Measurements from ENCODE around the gene GRAMD4.

DNA sequence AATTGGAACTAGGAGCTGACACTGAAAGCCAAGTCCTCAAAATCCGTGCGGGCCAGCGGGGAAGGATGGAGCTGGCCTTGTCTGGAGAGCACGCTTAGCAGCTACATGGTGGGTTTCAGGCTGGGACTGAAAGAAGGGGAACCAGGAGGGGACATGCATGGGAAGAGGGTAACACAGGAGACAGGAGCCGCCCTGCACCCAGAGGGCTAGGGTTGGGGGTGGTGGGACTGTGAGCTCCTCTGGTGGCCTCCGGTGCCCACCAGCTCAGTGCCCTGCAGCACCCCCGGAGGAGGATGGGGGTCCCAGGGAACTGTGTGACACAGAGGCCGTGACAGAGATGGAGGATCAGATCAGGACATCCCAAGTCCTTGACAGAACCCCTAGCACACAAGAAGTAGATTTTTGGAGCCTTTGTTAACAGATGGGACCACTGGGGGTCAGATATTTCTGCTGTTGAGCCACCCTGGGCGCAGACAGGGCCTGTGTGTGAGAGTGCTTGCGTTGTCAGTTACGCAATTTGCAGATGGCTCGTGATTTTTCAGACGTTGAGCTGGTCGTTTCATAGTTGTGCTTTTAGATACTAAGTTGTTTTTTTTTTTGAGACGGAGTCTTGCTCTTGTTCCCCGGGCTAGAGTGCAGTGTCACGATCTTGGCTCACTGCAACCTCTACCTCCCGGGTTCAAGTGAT, 21.3 kb upstream of the GRAMD4 start:
- no peak for TF ChIP-seq MXI1 (IDR thresholded peaks at IDR 0.05; ENCODE audit: low read depth, low read length)
- TF ChIP-seq POLR2A (IDR thresholded peaks at IDR 0.05; ENCODE audit: low read depth, low read length), result no peak
- TF ChIP-seq, protein P1, sequence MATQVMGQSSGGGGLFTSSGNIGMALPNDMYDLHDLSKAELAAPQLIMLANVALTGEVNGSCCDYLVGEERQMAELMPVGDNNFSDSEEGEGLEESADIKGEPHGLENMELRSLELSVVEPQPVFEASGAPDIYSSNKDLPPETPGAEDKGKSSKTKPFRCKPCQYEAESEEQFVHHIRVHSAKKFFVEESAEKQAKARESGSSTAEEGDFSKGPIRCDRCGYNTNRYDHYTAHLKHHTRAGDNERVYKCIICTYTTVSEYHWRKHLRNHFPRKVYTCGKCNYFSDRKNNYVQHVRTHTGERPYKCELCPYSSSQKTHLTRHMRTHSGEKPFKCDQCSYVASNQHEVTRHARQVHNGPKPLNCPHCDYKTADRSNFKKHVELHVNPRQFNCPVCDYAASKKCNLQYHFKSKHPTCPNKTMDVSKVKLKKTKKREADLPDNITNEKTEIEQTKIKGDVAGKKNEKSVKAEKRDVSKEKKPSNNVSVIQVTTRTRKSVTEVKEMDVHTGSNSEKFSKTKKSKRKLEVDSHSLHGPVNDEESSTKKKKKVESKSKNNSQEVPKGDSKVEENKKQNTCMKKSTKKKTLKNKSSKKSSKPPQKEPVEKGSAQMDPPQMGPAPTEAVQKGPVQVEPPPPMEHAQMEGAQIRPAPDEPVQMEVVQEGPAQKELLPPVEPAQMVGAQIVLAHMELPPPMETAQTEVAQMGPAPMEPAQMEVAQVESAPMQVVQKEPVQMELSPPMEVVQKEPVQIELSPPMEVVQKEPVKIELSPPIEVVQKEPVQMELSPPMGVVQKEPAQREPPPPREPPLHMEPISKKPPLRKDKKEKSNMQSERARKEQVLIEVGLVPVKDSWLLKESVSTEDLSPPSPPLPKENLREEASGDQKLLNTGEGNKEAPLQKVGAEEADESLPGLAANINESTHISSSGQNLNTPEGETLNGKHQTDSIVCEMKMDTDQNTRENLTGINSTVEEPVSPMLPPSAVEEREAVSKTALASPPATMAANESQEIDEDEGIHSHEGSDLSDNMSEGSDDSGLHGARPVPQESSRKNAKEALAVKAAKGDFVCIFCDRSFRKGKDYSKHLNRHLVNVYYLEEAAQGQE (IDR thresholded peaks at IDR 0.05; ENCODE audit: low read depth, low read length), result no peak
- TF ChIP-seq, protein P2, sequence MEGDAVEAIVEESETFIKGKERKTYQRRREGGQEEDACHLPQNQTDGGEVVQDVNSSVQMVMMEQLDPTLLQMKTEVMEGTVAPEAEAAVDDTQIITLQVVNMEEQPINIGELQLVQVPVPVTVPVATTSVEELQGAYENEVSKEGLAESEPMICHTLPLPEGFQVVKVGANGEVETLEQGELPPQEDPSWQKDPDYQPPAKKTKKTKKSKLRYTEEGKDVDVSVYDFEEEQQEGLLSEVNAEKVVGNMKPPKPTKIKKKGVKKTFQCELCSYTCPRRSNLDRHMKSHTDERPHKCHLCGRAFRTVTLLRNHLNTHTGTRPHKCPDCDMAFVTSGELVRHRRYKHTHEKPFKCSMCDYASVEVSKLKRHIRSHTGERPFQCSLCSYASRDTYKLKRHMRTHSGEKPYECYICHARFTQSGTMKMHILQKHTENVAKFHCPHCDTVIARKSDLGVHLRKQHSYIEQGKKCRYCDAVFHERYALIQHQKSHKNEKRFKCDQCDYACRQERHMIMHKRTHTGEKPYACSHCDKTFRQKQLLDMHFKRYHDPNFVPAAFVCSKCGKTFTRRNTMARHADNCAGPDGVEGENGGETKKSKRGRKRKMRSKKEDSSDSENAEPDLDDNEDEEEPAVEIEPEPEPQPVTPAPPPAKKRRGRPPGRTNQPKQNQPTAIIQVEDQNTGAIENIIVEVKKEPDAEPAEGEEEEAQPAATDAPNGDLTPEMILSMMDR (IDR thresholded peaks at IDR 0.05 in 2 of 3, conservative IDR thresholded peaks at IDR 0.05 in 1 of 3; ENCODE audit: control insufficient read depth in 2 of 3, extremely low read depth in 1 of 3, insufficient read depth in 1 of 3, low read depth in 3 of 3, low read length in 3 of 3), result no peak
- no peak for TF ChIP-seq KAT2A (conservative IDR thresholded peaks at IDR 0.05; ENCODE audit: control insufficient read depth, low read depth, low read length)
- no peak for TF ChIP-seq BHLHE40 (IDR thresholded peaks at IDR 0.05; ENCODE audit: borderline replicate concordance in 1 of 2, low read depth in 2 of 2, low read length in 1 of 2)
